Smooth muscle cell (in vitro differentiated cells): Measurements from ENCODE around the gene TNFRSF11A. TPM values are rescaled to one million over a fixed set of nuclear protein-coding genes. Genes with fewer than 3 reads are reported as not detected.

Source experiments
- DNase-seq: peaks from one replicate; lab custom pipeline; 2025; ENCODE audit not compliant: unreplicated experiment; lab: John Stamatoyannopoulos, UW
- H2AFZ ChIP-seq: fragments of 200-600 bp; sonication (generic); 2 replicates; pipeline ENCODE4 v1.6.0; 2016; ENCODE audit warnings: antibody characterized with exemption, low read depth, mild to moderate bottlenecking
- H3F3A ChIP-seq: fragments of 200-600 bp; sonication (generic); 2 replicates; pipeline ENCODE4 v1.6.0; 2017; ENCODE audit warnings: antibody characterized with exemption, low read depth
- H3K27ac ChIP-seq: fragments of 200-600 bp; sonication (generic); 2 replicates; pipeline ENCODE4 v1.5.1; 2016; ENCODE audit warnings: low read depth, mild to moderate bottlenecking
- H3K27me3 ChIP-seq: fragments of 200-600 bp; sonication (generic); 2 replicates; pipeline ENCODE4 v1.6.1; 2016; ENCODE audit warnings: low read depth, mild to moderate bottlenecking
- H3K36me3 ChIP-seq: fragments of 200-600 bp; sonication (generic); 2 replicates; pipeline ENCODE4 v1.5.1; 2016; ENCODE audit warnings: low read depth
- H3K4me1 ChIP-seq: fragments of 200-600 bp; sonication (generic); 2 replicates; pipeline ENCODE4 v1.5.1; 2016; ENCODE audit warnings: low read depth
- H3K4me2 ChIP-seq: fragments of 200-600 bp; sonication (generic); 2 replicates; pipeline ENCODE4 v1.6.0; 2016; ENCODE audit warnings: mild to moderate bottlenecking
- H3K4me3 ChIP-seq: fragments of 200-600 bp; sonication (generic); 2 replicates; pipeline ENCODE4 v1.5.1; 2016; ENCODE audit warnings: mild to moderate bottlenecking
- H3K79me2 ChIP-seq: fragments of 200-600 bp; sonication (generic); 2 replicates; pipeline ENCODE4 v1.6.0; 2016; ENCODE audit warnings: low read depth, mild to moderate bottlenecking
- H3K9ac ChIP-seq: fragments of 200-600 bp; sonication (generic); 2 replicates; pipeline ENCODE4 v1.6.0; 2016; ENCODE audit warnings: low read depth
- H3K9me3 ChIP-seq: fragments of 200-600 bp; sonication (generic); replicated peaks from 2 replicates; pipeline ENCODE4 v1.5.1; 2016; ENCODE audit warnings: low read depth
- H4K20me1 ChIP-seq: fragments of 200-600 bp; sonication (generic); 2 replicates; pipeline ENCODE4 v1.6.0; 2016; ENCODE audit warnings: low read depth
- WGBS: methylation state at CpG from one replicate; pipeline ENCODE4 v1.1.7; 2016; ENCODE audit warnings: low lambda C conversion rate; 5-methylcytosine and 5-hydroxymethylcytosine counted together
- polyA plus RNA-seq: library from polyadenylated mRNA; unstranded; fragments of >200 nt; fragmentation: Nextera tagmentation; extraction: Ambion mirVana; gene quantifications from 2 replicates; pipeline ENCODE4 v1.2.1, GENCODE V29; 2016
- total RNA-seq: library from RNA; depleted of rRNA; stranded (reverse); fragments of >200 nt; gene quantifications from 2 replicates; pipeline ENCODE4 v1.2.3, GENCODE V29; 2014
- TF ChIP-seq, protein P1 (sequence below): fragments of 200-600 bp; sonication (generic); IDR thresholded peaks from 2 replicates; pipeline ENCODE4 v1.5.1; 2017; ENCODE audit warnings: borderline replicate concordance, mild to moderate bottlenecking, antibody characterized with exemption; ENCODE audit not compliant: insufficient read depth, poor library complexity, severe bottlenecking

TNFRSF11A gene
- total and polyA plus RNA-seq, 2 experiments from 2014 or later: under 0.01 TPM; not detected in 1

DNA sequence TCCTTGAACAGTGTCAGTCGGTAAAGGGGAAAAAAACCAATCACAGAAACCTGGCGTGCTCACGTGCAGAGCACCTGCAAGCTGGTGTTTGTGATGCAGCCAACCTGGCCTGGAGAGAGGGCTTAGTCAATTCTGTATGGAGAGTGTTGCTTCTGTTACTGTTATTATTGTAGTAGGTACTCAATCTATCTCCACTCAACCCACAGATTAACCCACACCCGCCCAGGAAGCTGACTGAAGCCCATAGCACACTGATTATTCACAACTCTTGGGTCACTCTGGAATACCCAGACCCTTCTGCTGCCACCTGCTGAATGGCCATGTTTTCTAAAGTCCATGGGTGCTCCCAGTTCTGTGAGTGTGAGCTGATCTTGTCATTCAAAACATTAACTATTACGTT is 53.9 kb downstream of the TNFRSF11A start:
- H3K27me3 ChIP-seq: peaks cover 71% of the 10 kb centered on the region
- H3K4me2 ChIP-seq: no peak overlapping the region
- no peaks in the 10 kb centered on the region for H3K79me2 ChIP-seq
- no peak overlapping the region for H3K9ac ChIP-seq
- no peak overlapping the region for H3K4me3 ChIP-seq
- no peaks in the 10 kb centered on the region for H3K4me1 ChIP-seq
- DNase-seq: no peak
- no peak overlapping the region for H3K27ac ChIP-seq
- TF ChIP-seq, protein P1, sequence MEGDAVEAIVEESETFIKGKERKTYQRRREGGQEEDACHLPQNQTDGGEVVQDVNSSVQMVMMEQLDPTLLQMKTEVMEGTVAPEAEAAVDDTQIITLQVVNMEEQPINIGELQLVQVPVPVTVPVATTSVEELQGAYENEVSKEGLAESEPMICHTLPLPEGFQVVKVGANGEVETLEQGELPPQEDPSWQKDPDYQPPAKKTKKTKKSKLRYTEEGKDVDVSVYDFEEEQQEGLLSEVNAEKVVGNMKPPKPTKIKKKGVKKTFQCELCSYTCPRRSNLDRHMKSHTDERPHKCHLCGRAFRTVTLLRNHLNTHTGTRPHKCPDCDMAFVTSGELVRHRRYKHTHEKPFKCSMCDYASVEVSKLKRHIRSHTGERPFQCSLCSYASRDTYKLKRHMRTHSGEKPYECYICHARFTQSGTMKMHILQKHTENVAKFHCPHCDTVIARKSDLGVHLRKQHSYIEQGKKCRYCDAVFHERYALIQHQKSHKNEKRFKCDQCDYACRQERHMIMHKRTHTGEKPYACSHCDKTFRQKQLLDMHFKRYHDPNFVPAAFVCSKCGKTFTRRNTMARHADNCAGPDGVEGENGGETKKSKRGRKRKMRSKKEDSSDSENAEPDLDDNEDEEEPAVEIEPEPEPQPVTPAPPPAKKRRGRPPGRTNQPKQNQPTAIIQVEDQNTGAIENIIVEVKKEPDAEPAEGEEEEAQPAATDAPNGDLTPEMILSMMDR: no peak
- no peaks in the 10 kb centered on the region for H3K36me3 ChIP-seq
- H3F3A ChIP-seq: no peaks in the 10 kb centered on the region
- H2AFZ ChIP-seq: no peak overlapping the region
- 88% methylated on average over 5 of the region's 5 CpGs for WGBS
- H4K20me1 ChIP-seq: no peaks in the 10 kb centered on the region
- no peaks in the 10 kb centered on the region for H3K9me3 ChIP-seq

DNA sequence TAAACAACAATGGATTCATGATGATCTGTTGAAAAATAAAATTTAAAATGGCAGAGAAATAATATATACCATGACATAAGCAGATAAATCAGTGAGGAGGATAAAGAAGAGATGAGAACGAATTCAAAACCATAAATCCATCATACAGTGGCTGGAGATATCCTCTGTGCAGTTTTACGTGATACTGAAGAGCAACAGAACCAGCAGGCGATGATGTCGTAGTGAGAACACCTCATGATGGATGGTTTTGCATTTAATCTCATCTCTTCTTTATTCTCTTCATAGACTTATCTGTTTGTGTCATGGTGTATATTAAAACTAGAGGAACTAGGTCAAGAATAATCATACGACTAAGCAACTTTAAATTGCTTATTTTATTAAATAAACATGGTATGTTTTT is 56.3 kb downstream of the TNFRSF11A start:
- Histone ChIP-seq H3K36me3 (no peaks in the 10 kb centered on the region), H3K27ac (no peak overlapping the region), H3K4me2 (no peak overlapping the region), H3F3A (no peaks in the 10 kb centered on the region), H3K4me1 (no peaks in the 10 kb centered on the region), H3K79me2 (no peaks in the 10 kb centered on the region), H3K9ac (no peak overlapping the region), H3K27me3 (peaks cover 87% of the 10 kb centered on the region), H3K4me3 (no peak overlapping the region), H3K9me3 (no peaks in the 10 kb centered on the region), H2AFZ (no peak overlapping the region), H4K20me1 (no peaks in the 10 kb centered on the region)
- TF ChIP-seq, protein P1: no peak
- 85% methylated on average over 5 of the region's 5 CpGs for WGBS
- no peak for DNase-seq

DNA sequence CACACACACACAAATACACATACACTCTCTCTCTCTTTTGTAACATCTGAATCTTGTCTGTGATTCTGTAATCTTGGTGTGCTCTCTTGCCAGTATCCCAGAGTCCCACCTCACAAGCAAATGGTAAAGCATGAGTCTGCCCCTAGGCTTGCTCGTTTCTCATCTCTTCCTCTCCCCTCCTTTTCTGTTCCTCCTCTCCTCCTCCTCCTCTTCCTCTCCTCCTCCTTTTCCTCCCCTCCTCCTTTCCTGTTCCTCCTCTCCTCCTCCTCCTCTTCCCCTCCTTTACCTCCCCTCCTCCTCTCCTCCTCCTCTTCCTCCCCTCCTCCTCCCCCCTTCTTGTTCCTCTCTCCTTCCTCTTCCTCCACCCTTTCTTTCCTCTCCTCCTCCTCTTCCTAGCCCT is 59.0 kb downstream of the TNFRSF11A start:
- no peak overlapping the region for H3K4me3 ChIP-seq
- TF ChIP-seq, protein P1: no peak
- H3K36me3 ChIP-seq: no peaks in the 10 kb centered on the region
- H3K9me3 ChIP-seq: no peaks in the 10 kb centered on the region
- DNase-seq: no peak
- H3K4me1 ChIP-seq: no peaks in the 10 kb centered on the region
- no peaks in the 10 kb centered on the region for H4K20me1 ChIP-seq
- H3K27ac ChIP-seq: no peak overlapping the region
- no peaks in the 10 kb centered on the region for H3K79me2 ChIP-seq
- H3F3A ChIP-seq: no peaks in the 10 kb centered on the region
- peaks cover 70% of the 10 kb centered on the region for H3K27me3 ChIP-seq
- WGBS: 86% methylated on average over 1 of the region's 1 CpG
- no peak overlapping the region for H3K9ac ChIP-seq
- no peak overlapping the region for H3K4me2 ChIP-seq
- H2AFZ ChIP-seq: no peak overlapping the region

DNA sequence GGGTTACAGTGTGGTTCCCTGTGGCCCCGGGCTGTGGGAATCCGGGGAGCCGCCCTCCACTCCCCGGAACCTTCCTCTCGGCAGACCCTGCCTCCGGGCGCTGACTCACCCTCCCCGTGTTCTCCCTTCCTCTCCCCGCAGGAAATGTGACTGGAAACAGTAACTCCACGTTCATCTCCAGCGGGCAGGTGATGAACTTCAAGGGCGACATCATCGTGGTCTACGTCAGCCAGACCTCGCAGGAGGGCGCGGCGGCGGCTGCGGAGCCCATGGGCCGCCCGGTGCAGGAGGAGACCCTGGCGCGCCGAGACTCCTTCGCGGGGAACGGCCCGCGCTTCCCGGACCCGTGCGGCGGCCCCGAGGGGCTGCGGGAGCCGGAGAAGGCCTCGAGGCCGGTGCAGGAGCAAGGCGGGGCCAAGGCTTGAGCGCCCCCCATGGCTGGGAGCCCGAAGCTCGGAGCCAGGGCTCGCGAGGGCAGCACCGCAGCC is 59.5 kb downstream of the TNFRSF11A start:
- Histone ChIP-seq H3K9me3 (no peaks in the 10 kb centered on the region), H4K20me1 (no peaks in the 10 kb centered on the region), H3K27me3 (peaks cover 64% of the 10 kb centered on the region), H3K36me3 (no peaks in the 10 kb centered on the region), H3K4me3 (peak overlapping the region; percentile 30), H3K27ac (no peak overlapping the region), H3K4me1 (no peaks in the 10 kb centered on the region), H3K79me2 (no peaks in the 10 kb centered on the region), H2AFZ (no peak overlapping the region), H3K4me2 (peak overlapping the region; percentile 71), H3F3A (no peaks in the 10 kb centered on the region), H3K9ac (no peak overlapping the region)
- 49% methylated on average over 41 of the region's 46 CpGs for WGBS
- TF ChIP-seq, protein P1: no peak
- DNase-seq: no peak
